HEK293 (cell line): Measurements from ENCODE around the gene FIP1L1.

Source experiments
- CTCF ChIA-PET: fragments of 350-600 bp; formaldehyde crosslinking; extraction: SDS; loops from one replicate; lab custom pipeline; 2021; ENCODE audit warnings: antibody characterized with exemption; lab: Yijun Ruan, JAX
- POLR2A ChIA-PET: fragments of 300-600 bp; formaldehyde crosslinking; extraction: SDS; loops from one replicate; lab custom pipeline; 2020; ENCODE audit warnings: antibody characterized with exemption, inconsistent platforms; lab: Yijun Ruan, JAX
- H3K27ac ChIP-seq: fragments of 200-500 bp; sonication (Bioruptor generic); 2 replicates; pipeline ENCODE4 v1.5.1; 2014; ENCODE audit warnings: low read depth, low read length, control low read depth, inconsistent platforms; ENCODE audit errors: extremely low read depth
- H3K36me3 ChIP-seq, 2 experiments: fragments of 200-500 bp in 1 of 2; sonication (Bioruptor generic) in 1 of 2; 1 replicate in 1 of 2; 2 replicates in 1 of 2; pipeline ENCODE4 v1.5.1; 2014 to 2017; ENCODE audit warnings: inconsistent platforms in 2 of 2, low read length in 2 of 2; ENCODE audit not compliant: control insufficient read depth in 2 of 2, insufficient read depth in 1 of 2
- H3K4me1 ChIP-seq: fragments of 200-500 bp; sonication (Bioruptor generic); 2 replicates; pipeline ENCODE4 v1.5.1; 2014; ENCODE audit warnings: mild to moderate bottlenecking, low read length, inconsistent platforms; ENCODE audit not compliant: control insufficient read depth, insufficient read depth
- H3K4me3 ChIP-seq: 2 replicates; pipeline ENCODE4 v1.5.1; 2011; ENCODE audit warnings: low read depth, mild to moderate bottlenecking, control low read depth, low read length, moderate library complexity
- H3K9me3 ChIP-seq: fragments of 200-500 bp; sonication (Bioruptor generic); 2 replicates; pipeline ENCODE4 v1.5.1; 2014; ENCODE audit warnings: low read depth, low read length, inconsistent platforms; ENCODE audit not compliant: control insufficient read depth, insufficient read depth
- IKZF3 ChIP-seq: fragments of 450-650 bp; IDR thresholded peaks from 2 replicates; pipeline ENCODE4 v1.5.0; 2018; ENCODE audit warnings: missing biosample characterization, mild to moderate bottlenecking, missing genetic modification characterization, moderate library complexity
- OSR2 ChIP-seq: fragments of 450-650 bp; formaldehyde crosslinking; IDR thresholded peaks from 2 replicates; pipeline ENCODE4 v1.5.1; 2016; ENCODE audit warnings: missing biosample characterization, missing genetic modification characterization
- SCRT2 ChIP-seq: fragments of 450-650 bp; formaldehyde crosslinking; IDR thresholded peaks from 2 replicates; pipeline ENCODE4 v1.5.1; 2016; ENCODE audit warnings: missing biosample characterization, missing genetic modification characterization
- ZEB2 ChIP-seq: fragments of 450-650 bp; formaldehyde crosslinking; IDR thresholded peaks from 2 replicates; pipeline ENCODE4 v1.5.1; 2016; ENCODE audit warnings: missing biosample characterization, missing genetic modification characterization
- ZFP41 ChIP-seq: fragments of 450-650 bp; formaldehyde crosslinking; IDR thresholded peaks from 2 replicates; pipeline ENCODE4 v1.5.1; 2016; ENCODE audit warnings: missing biosample characterization, missing genetic modification characterization, borderline replicate concordance
- ZNF549 ChIP-seq: fragments of 450-650 bp; IDR thresholded peaks from 2 replicates; pipeline ENCODE4 v1.5.1; 2018; ENCODE audit warnings: missing biosample characterization, missing genetic modification characterization, mild to moderate bottlenecking, inconsistent platforms, moderate library complexity
- ZNF624 ChIP-seq: fragments of 450-650 bp; formaldehyde crosslinking; IDR thresholded peaks from 2 replicates; pipeline ENCODE4 v1.5.1; 2017; ENCODE audit warnings: missing biosample characterization, missing genetic modification characterization
- ZNF664 ChIP-seq: fragments of 450-650 bp; formaldehyde crosslinking; IDR thresholded peaks from 2 replicates; pipeline ENCODE4 v1.5.1; 2016; ENCODE audit warnings: missing biosample characterization, missing genetic modification characterization
- ZNF704 ChIP-seq: fragments of 450-650 bp; formaldehyde crosslinking; IDR thresholded peaks from 2 replicates; pipeline ENCODE4 v1.5.1; 2016; ENCODE audit warnings: missing biosample characterization, missing genetic modification characterization
- ZNF747 ChIP-seq: fragments of 450-650 bp; formaldehyde crosslinking; IDR thresholded peaks from 2 replicates; pipeline ENCODE4 v1.5.1; 2016; ENCODE audit warnings: missing biosample characterization, missing genetic modification characterization
- ZNF76 ChIP-seq: fragments of 450-650 bp; formaldehyde crosslinking; IDR thresholded peaks from 2 replicates; pipeline ENCODE4; 2016; ENCODE audit warnings: low read depth, missing biosample characterization, missing genetic modification characterization, borderline replicate concordance
- ZNF830 ChIP-seq: fragments of 450-650 bp; IDR thresholded peaks from 2 replicates; pipeline ENCODE4 v1.5.0; 2018; ENCODE audit warnings: missing biosample characterization, missing genetic modification characterization, low read depth, mild to moderate bottlenecking, moderate library complexity
- ZSCAN30 ChIP-seq: fragments of 450-650 bp; IDR thresholded peaks from 2 replicates; pipeline ENCODE4 v1.5.1; 2018; ENCODE audit warnings: missing biosample characterization, mild to moderate bottlenecking, missing genetic modification characterization, moderate library complexity
- ZXDB ChIP-seq: fragments of 450-650 bp; formaldehyde crosslinking; IDR thresholded peaks from 2 replicates; pipeline ENCODE4 v1.5.1; 2016; ENCODE audit warnings: missing biosample characterization, missing genetic modification characterization
- TF ChIP-seq, protein P1 (sequence below): fragments of 450-650 bp; formaldehyde crosslinking; IDR thresholded peaks from 2 replicates; pipeline ENCODE4 v1.5.1; 2017; ENCODE audit warnings: missing biosample characterization, mild to moderate bottlenecking, missing genetic modification characterization, moderate library complexity
- TF ChIP-seq, protein P2 (sequence below): fragments of 450-650 bp; formaldehyde crosslinking; IDR thresholded peaks from 2 replicates; pipeline ENCODE4 v1.5.1; 2016; ENCODE audit warnings: missing biosample characterization, missing genetic modification characterization

FIP1L1 gene

GRCh38 chr4:53478671-53479456, 101.4 kb downstream of the FIP1L1 start:
- no peaks in the 10 kb centered on the region for H3K4me1 ChIP-seq
- H3K4me3 ChIP-seq: no peak overlapping the region
- H3K36me3 ChIP-seq: peaks cover 0 to 4% of the 10 kb centered on the region in 2 experiments; a peak in 1 of 3 replicates
- POLR2A ChIA-PET: no interaction called here
- H3K27ac ChIP-seq: no peak overlapping the region
- no peak for TF ChIP-seq ZEB2 (tag by site-specific recombination)
- TF ChIP-seq ZFP41 (tag by site-specific recombination): no peak
- TF ChIP-seq OSR2 (tag by site-specific recombination): no peak
- TF ChIP-seq, protein P1, sequence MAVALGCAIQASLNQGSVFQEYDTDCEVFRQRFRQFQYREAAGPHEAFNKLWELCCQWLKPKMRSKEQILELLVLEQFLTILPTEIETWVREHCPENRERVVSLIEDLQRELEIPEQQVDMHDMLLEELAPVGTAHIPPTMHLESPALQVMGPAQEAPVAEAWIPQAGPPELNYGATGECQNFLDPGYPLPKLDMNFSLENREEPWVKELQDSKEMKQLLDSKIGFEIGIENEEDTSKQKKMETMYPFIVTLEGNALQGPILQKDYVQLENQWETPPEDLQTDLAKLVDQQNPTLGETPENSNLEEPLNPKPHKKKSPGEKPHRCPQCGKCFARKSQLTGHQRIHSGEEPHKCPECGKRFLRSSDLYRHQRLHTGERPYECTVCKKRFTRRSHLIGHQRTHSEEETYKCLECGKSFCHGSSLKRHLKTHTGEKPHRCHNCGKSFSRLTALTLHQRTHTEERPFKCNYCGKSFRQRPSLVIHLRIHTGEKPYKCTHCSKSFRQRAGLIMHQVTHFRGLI (tag by site-specific recombination): no peak
- no peak for TF ChIP-seq IKZF3
- TF ChIP-seq ZNF664: no peak
- no peak for TF ChIP-seq ZNF704
- no peak for TF ChIP-seq SCRT2 (tag by site-specific recombination)
- no peak for TF ChIP-seq ZNF549 (tag by site-specific recombination)
- CTCF ChIA-PET: interaction anchor here (0.7 to 1.3 kb wide), 2 partner anchors 739 to 755 kb away, joined by 3 to 7 read pairs; no protein-coding TSS in a partner anchor
- no peaks in the 10 kb centered on the region for H3K9me3 ChIP-seq

DNA sequence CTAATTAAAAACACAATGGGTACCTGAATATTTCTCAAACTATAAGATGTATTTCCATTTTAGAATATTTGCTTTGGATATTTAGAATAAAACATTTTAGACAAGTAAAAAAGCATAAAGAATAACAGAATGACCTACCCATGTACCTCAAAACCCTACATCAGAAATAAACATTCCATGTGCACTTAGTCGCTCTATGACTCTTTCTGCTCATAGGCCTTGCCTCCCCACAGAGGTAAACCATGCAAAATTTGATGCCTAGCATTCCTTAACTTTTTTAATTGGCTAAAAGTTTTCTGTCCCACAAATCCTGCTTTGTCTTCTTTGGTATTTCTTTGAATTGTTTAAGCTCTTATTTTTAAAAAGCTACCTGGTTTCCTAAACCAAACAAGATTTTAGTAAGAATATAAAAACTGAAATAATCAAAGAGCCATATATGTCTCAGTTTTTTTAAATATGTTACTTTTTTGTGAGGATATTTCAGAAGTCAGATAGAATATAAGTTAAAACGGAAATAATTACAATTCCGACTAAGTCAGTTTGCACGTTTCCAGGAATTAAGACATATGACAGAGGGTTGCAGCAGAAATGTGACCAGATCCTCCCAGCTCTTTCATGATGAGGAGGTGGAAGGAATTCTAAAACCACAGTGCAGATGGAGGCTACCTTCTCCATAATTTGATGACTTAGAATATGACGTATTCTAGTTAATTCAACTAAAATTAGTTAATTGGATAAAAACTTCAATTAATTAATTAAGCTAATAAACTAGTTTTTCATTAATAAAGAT, 102.5 kb downstream of the FIP1L1 start:
- Histone ChIP-seq H3K27ac (no peak overlapping the region), H3K4me3 (no peak overlapping the region), H3K9me3 (no peaks in the 10 kb centered on the region), H3K36me3 (peaks cover 0 to 4% of the 10 kb centered on the region in 2 experiments; a peak in 1 of 3 replicates), H3K4me1 (no peaks in the 10 kb centered on the region)
- TF ChIP-seq ZNF76 (tag by site-specific recombination) (no peak), ZNF624 (tag by site-specific recombination) (no peak), ZSCAN30 (no peak), ZNF747 (tag by site-specific recombination) (no peak), ZXDB (tag by site-specific recombination) (no peak), ZNF830 (tag by site-specific recombination) (no peak)
- TF ChIP-seq, protein P2, sequence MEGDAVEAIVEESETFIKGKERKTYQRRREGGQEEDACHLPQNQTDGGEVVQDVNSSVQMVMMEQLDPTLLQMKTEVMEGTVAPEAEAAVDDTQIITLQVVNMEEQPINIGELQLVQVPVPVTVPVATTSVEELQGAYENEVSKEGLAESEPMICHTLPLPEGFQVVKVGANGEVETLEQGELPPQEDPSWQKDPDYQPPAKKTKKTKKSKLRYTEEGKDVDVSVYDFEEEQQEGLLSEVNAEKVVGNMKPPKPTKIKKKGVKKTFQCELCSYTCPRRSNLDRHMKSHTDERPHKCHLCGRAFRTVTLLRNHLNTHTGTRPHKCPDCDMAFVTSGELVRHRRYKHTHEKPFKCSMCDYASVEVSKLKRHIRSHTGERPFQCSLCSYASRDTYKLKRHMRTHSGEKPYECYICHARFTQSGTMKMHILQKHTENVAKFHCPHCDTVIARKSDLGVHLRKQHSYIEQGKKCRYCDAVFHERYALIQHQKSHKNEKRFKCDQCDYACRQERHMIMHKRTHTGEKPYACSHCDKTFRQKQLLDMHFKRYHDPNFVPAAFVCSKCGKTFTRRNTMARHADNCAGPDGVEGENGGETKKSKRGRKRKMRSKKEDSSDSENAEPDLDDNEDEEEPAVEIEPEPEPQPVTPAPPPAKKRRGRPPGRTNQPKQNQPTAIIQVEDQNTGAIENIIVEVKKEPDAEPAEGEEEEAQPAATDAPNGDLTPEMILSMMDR: no peak
- CTCF ChIA-PET: interaction anchor here (1.2 to 1.3 kb wide), 2 partner anchors 11 to 754 kb away, joined by 4 to 7 read pairs; no protein-coding TSS in a partner anchor
- POLR2A ChIA-PET: no interaction called here
